Measurements from ENCODE around the gene ZNF277.

- TF ChIP-seq CTCF (IDR thresholded peaks at IDR 0.05) (no peak), POLR2A (IDR thresholded peaks at IDR 0.05) (no peak)
These were observed 30.3 kb upstream of the ZNF277 start for GRCh38 chr7:112176241-112176640.
